Sigmoid colon (tissue), 4 donors: ENCODE measurements around the gene SATB2.

Experiments used
- EP300 ChIP-seq, 4 donors: sonication (generic); formaldehyde crosslinking; IDR thresholded peaks; one replicate each; pipeline ENCODE4 v1.6.1; 2017; ENCODE audit warnings: antibody characterized with exemption in 4 of 4
- POLR2A ChIP-seq, 2 donors: fragments of 450-650 bp; IDR thresholded peaks; one replicate each; pipeline ENCODE4 v1.6.1; 2016; ENCODE audit warnings: antibody characterized with exemption in 2 of 2, mild to moderate bottlenecking in 2 of 2, moderate library complexity in 2 of 2
- POLR2AphosphoS5 ChIP-seq, 4 donors: sonication (generic); formaldehyde crosslinking; IDR thresholded peaks; one replicate each; pipeline ENCODE4 v1.6.1; 2017; ENCODE audit warnings: antibody characterized with exemption in 4 of 4
- TF ChIP-seq, protein P1 (sequence below), 4 experiments: fragments of 450-650 bp in 3 of 4; fragments of 200-600 bp in 1 of 4; IDR thresholded peaks; one replicate each; pipeline ENCODE4 v1.5.1; 2016 to 2019; ENCODE audit warnings: antibody characterized with exemption in 4 of 4, mild to moderate bottlenecking in 3 of 4, moderate library complexity in 2 of 4

DNA sequence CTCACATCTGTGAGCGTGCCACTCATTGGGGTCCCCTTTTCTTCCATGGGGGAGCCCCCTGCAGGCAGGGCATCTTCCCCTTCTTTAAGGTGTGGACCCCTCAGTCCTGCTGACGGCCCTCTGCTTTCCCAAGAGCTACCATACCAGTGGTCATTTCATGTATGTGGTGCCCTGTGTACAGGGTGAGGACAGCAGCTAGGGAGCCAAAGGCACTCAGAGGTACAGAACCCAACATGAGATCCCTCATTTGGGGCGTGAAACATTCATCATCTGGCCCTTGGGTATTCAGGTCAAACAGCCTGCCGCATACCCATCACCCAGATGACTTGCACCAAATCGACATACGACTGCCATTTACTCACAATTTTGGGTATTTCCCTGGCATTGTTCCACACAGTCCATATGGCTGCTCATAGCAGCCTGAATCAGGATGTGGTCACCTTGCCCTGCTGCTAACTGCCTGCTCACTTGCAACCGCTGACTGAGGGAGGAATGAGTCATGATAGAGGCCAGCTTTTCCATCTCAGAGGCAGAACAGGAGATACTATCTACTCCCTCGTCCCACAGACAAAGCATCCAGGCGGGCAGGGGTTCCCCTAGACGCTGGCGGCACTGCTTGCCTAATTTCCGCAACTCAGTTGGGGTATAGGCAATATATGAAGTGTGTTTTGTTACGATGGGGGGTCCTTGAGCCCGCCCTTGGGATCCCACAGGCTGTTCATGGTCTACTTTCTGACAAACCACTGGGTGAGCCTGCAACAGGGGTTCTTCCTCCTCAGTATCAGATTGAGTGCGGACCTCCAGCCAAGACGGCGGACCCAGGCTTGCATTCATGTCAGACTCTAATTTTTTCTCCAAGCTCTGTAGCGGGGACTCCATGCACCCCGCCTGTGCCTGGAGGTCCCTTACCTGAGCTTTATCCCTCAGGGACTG, 228.6 kb downstream of the SATB2 start:
- TF ChIP-seq, protein P1, sequence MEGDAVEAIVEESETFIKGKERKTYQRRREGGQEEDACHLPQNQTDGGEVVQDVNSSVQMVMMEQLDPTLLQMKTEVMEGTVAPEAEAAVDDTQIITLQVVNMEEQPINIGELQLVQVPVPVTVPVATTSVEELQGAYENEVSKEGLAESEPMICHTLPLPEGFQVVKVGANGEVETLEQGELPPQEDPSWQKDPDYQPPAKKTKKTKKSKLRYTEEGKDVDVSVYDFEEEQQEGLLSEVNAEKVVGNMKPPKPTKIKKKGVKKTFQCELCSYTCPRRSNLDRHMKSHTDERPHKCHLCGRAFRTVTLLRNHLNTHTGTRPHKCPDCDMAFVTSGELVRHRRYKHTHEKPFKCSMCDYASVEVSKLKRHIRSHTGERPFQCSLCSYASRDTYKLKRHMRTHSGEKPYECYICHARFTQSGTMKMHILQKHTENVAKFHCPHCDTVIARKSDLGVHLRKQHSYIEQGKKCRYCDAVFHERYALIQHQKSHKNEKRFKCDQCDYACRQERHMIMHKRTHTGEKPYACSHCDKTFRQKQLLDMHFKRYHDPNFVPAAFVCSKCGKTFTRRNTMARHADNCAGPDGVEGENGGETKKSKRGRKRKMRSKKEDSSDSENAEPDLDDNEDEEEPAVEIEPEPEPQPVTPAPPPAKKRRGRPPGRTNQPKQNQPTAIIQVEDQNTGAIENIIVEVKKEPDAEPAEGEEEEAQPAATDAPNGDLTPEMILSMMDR (IDR thresholded peaks at IDR 0.05) = no peak
- no peak for TF ChIP-seq EP300 (IDR thresholded peaks at IDR 0.05)
- no peak for TF ChIP-seq POLR2A (IDR thresholded peaks at IDR 0.05)
- TF ChIP-seq POLR2AphosphoS5 (IDR thresholded peaks at IDR 0.05) = no peak
